Coronary artery (tissue), 2 donors: ENCODE measurements around the gene UGT1A9.
"Not testable (repeated sequence)": the region's sequence is repeated elsewhere in the genome, so short reads cannot be mapped to it uniquely, and the experiment has no call there.

Experiments used
- DNase-seq: peaks from one replicate; pipeline ENCODE4 v3.0.0-alpha.2; 2017; ENCODE audit warnings: low spot score
- H3K27ac ChIP-seq, 2 donors: fragments of 200-600 bp; sonication (generic); one replicate each; pipeline ENCODE4 v1.5.1; 2016 to 2019
- H3K4me3 ChIP-seq: fragments of 200-600 bp; sonication (generic); 2 replicates; pipeline ENCODE4 v1.5.1; 2016; ENCODE audit warnings: mild to moderate bottlenecking, moderate library complexity
- CTCF ChIP-seq: fragments of 200-600 bp; sonication (generic); IDR thresholded peaks from one replicate; pipeline ENCODE4 v1.5.1; 2019; ENCODE audit warnings: antibody characterized with exemption

UGT1A9 gene

GRCh38 chr2:233651430-233651829 is 20.3 kb upstream of the UGT1A9 start:
- no peak overlapping the region for H3K4me3 ChIP-seq
- TF ChIP-seq CTCF: no peak
- no peak for DNase-seq
- no peak overlapping the region for H3K27ac ChIP-seq

GRCh38 chr2:233654501-233654900 is 17.2 kb upstream of the UGT1A9 start:
- Histone ChIP-seq H3K4me3 (no peak overlapping the region), H3K27ac (no peak overlapping the region)
- no peak for TF ChIP-seq CTCF
- no peak for DNase-seq

- no peak for TF ChIP-seq CTCF
- DNase-seq: no peak
- H3K4me3 ChIP-seq: no peak overlapping the region
- no peak overlapping the region for H3K27ac ChIP-seq
Measured at GRCh38 chr2:233655043-233655442, 16.7 kb upstream of the UGT1A9 start.

- DNase-seq, H3K27ac ChIP-seq, H3K4me3 ChIP-seq: not testable (repeated sequence)
Measured at GRCh38 chr2:233655943-233656342, 15.8 kb upstream of the UGT1A9 start.

- Histone ChIP-seq H3K4me3 (no peak overlapping the region), H3K27ac (no peak overlapping the region)
- TF ChIP-seq CTCF: no peak
- DNase-seq: no peak
Measured at GRCh38 chr2:233656443-233656842, 15.3 kb upstream of the UGT1A9 start.

- Histone ChIP-seq H3K4me3 (no peak overlapping the region), H3K27ac (no peak overlapping the region)
- TF ChIP-seq CTCF: no peak
Measured at GRCh38 chr2:233658610-233659009, 13.1 kb upstream of the UGT1A9 start.

GRCh38 chr2:233663911-233664310 is 7.8 kb upstream of the UGT1A9 start:
- no peak for TF ChIP-seq CTCF
- Histone ChIP-seq H3K27ac (no peak overlapping the region), H3K4me3 (no peak overlapping the region)
- DNase-seq: no peak

More at GRCh38 chr2:233658610-233659009, 13.1 kb upstream of the UGT1A9 start:
- DNase-seq: no peak
